Measurements from ENCODE around the gene TMEM8B. TPM values are rescaled to one million over a fixed set of nuclear protein-coding genes. Genes with fewer than 3 reads are reported as not detected.
A peak's percentile ranks its signal among the peaks of the same experiment; 100 is the strongest.

The TMEM8B gene
- total RNA-seq, 1 experiment from 2014 or later, result 4.6 TPM

DNA sequence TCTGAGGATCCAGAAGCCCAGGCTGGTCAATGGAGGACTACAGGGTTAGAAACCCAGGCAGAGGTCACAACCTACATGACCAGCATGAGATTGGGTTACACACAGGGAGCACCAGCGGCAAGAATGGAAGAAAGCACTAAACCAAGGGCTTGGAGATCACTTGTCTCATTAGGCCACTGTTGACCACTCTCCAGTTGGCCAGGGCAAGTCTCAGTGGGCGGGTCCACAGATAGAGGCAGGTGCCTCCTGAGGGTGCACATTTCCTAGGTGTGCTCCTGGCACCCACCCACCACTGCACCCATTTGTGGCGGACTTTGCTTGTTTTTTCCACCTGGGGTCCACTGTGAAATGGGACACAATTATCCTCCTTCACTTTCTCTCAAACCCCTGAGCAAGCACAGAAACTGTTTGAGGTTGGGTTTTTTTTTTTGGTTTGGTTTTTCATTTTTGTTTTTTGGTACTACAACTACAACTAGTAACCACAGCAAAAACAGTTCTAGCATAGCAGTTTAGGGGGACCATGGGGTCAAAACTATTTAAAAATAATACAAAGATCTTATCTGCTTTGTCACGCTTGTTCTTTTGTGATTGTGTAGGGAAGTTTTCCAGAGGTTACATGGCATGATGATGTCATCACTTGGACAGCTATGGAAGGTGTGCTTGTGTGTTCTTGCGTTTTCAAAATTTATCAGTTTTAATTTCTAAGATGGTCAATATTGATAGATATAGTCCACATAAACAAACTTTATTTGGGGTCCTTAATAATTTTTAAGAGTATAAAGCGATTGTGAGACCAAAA is 31.5 kb upstream of the TMEM8B start:
- POLR2A ChIA-PET, result interaction anchor here (0.7 to 1.7 kb wide), 5 partner anchors 7 to 139 kb away, joined by 3 to 6 read pairs (median 5); partner anchors contain the start of genes CCDC107, HINT2 and RMRP
- H3K4me3 Mint-ChIP-seq (ENCODE audit: unreplicated experiment), result no peak overlapping the region
- H3K36me3 Mint-ChIP-seq (ENCODE audit: insufficient read depth, unreplicated experiment), result peaks cover 12% of the 10 kb centered on the region
- no peaks in the 10 kb centered on the region for H3K27me3 Mint-ChIP-seq (ENCODE audit: insufficient read depth, unreplicated experiment)
- CTCF ChIA-PET, result interaction anchor here (0.5 to 2.3 kb wide), 6 partner anchors 16 to 226 kb away, joined by 3 to 11 read pairs (median 3); no protein-coding TSS in a partner anchor
- BruUV-seq (replicated peaks), result no TSS peak
- peaks cover 21% of the 10 kb centered on the region for H3K4me1 Mint-ChIP-seq (ENCODE audit: insufficient read depth, unreplicated experiment)
- H3K27ac Mint-ChIP-seq (ENCODE audit: low read depth, unreplicated experiment), result no peak overlapping the region
- no peak for DNase-seq (ENCODE audit: unreplicated experiment)
- intact Hi-C loops (cut with micrococcal nuclease), result loop anchor here (10.0 kb wide), 1 partner anchor 227 kb away; no protein-coding TSS in a partner anchor
- H3K9me3 Mint-ChIP-seq (ENCODE audit: unreplicated experiment), result no peaks in the 10 kb centered on the region
- TF ChIP-seq, protein P1, sequence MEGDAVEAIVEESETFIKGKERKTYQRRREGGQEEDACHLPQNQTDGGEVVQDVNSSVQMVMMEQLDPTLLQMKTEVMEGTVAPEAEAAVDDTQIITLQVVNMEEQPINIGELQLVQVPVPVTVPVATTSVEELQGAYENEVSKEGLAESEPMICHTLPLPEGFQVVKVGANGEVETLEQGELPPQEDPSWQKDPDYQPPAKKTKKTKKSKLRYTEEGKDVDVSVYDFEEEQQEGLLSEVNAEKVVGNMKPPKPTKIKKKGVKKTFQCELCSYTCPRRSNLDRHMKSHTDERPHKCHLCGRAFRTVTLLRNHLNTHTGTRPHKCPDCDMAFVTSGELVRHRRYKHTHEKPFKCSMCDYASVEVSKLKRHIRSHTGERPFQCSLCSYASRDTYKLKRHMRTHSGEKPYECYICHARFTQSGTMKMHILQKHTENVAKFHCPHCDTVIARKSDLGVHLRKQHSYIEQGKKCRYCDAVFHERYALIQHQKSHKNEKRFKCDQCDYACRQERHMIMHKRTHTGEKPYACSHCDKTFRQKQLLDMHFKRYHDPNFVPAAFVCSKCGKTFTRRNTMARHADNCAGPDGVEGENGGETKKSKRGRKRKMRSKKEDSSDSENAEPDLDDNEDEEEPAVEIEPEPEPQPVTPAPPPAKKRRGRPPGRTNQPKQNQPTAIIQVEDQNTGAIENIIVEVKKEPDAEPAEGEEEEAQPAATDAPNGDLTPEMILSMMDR (IDR thresholded peaks at IDR 0.05; ENCODE audit: unreplicated experiment), result no peak

DNA sequence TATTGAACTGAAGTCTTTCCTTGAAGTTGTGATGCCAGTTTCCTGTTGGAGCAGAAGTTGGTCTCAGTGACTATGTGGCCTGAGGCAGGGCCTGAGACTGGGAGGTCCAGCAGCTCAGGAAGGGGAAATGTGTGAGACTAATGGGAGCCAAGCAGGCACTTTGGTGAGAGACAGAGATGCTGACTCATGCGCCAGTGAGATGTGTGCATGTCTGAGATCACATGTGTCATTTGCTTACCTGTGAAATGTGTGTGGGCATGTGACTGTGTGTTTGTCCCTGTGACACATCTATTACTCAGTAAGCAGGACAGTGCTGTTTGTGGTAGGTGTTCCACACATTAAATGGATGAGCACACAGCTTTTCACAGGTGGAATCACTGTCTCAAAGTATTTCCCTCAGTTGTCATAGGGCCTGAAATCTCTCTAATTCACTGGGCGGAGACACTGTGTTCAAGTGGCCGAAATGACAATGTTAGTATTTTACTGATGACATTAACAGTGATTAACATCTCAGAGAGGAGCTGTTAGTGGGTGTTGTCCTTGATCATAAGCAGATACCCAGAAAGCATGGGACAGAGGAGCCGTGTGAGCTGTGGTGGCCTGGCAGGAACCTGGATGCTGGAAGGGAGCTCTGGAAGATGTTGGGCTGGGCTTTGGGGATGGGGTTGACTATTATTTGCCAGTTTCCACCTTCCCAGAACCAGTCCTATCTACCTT is 30.2 kb upstream of the TMEM8B start:
- peak overlapping the region; percentile 50 for H3K27ac Mint-ChIP-seq (ENCODE audit: low read depth, unreplicated experiment)
- no peaks in the 10 kb centered on the region for H3K9me3 Mint-ChIP-seq (ENCODE audit: unreplicated experiment)
- H3K4me3 Mint-ChIP-seq (ENCODE audit: unreplicated experiment), result no peak overlapping the region
- no peaks in the 10 kb centered on the region for H3K27me3 Mint-ChIP-seq (ENCODE audit: insufficient read depth, unreplicated experiment)
- no TSS peak for BruUV-seq (replicated peaks)
- peaks cover 21% of the 10 kb centered on the region for H3K4me1 Mint-ChIP-seq (ENCODE audit: insufficient read depth, unreplicated experiment)
- ChIA-PET CTCF (interaction anchor here (0.6 to 2.3 kb wide), 5 partner anchors 9 to 152 kb away, joined by 3 to 11 read pairs (median 3); no protein-coding TSS in a partner anchor), POLR2A (interaction anchor here (0.6 to 1.7 kb wide), 13 partner anchors 9 to 246 kb away, joined by 3 to 16 read pairs (median 3); partner anchors contain the start of genes CCDC107, HINT2, RMRP and SPAAR)
- H3K36me3 Mint-ChIP-seq (ENCODE audit: insufficient read depth, unreplicated experiment), result peaks cover 13% of the 10 kb centered on the region
- peak; percentile 68 for DNase-seq (ENCODE audit: unreplicated experiment)
- intact Hi-C loops (cut with micrococcal nuclease), result loop anchor here (10.0 kb wide), 1 partner anchor 226 kb away; no protein-coding TSS in a partner anchor
- TF ChIP-seq, protein P1 (IDR thresholded peaks at IDR 0.05; ENCODE audit: unreplicated experiment), result no peak

DNA sequence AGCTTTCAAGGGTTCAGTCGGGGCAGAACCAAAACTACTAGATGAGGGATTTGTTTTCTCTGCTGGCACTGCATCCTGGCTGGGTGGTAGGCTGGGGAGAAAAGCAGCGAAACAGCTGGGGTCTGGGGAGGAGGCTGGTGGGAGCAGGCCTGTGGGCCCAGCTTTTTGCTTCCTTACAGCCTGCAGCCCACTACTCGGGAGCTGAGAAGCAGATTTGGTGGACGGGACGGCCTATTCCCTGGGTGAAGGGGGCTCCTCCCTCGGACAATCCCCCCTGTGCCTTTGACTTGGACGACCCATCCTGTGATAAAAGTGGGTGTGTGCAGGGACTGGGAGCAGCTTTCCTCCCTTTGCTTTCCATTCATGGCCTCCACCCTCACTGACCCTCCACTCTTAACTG is 28.5 kb upstream of the TMEM8B start:
- H3K9me3 Mint-ChIP-seq (ENCODE audit: unreplicated experiment), result no peaks in the 10 kb centered on the region
- no peak overlapping the region for H3K27ac Mint-ChIP-seq (ENCODE audit: low read depth, unreplicated experiment)
- DNase-seq (ENCODE audit: unreplicated experiment), result no peak
- ChIA-PET POLR2A (interaction anchor here (0.8 kb wide), 1 partner anchor 13 kb away, joined by 3 read pairs; no protein-coding TSS in a partner anchor), CTCF (interaction anchor here (0.5 to 1.0 kb wide), 4 partner anchors 10 to 322 kb away, joined by 3 read pairs; no protein-coding TSS in a partner anchor)
- intact Hi-C loops (cut with micrococcal nuclease), result no loop called here
- TF ChIP-seq, protein P1 (IDR thresholded peaks at IDR 0.05; ENCODE audit: unreplicated experiment), result no peak
- no TSS peak for BruUV-seq (replicated peaks)
- H3K4me1 Mint-ChIP-seq (ENCODE audit: insufficient read depth, unreplicated experiment), result peaks cover 16% of the 10 kb centered on the region
- no peaks in the 10 kb centered on the region for H3K27me3 Mint-ChIP-seq (ENCODE audit: insufficient read depth, unreplicated experiment)
- H3K4me3 Mint-ChIP-seq (ENCODE audit: unreplicated experiment), result no peak overlapping the region
- H3K36me3 Mint-ChIP-seq (ENCODE audit: insufficient read depth, unreplicated experiment), result peaks cover 13% of the 10 kb centered on the region
